CD4-positive, alpha-beta memory T cell (primary cell): ENCODE measurements around the gene DCK. TPM values are rescaled to one million over a fixed set of nuclear protein-coding genes. Genes with fewer than 3 reads are reported as not detected.

Experiments
- polyA plus RNA-seq, 2 donors: library from polyadenylated mRNA; unstranded; fragments of 300-500 nt; fragmentation: Illumina TruSeq; gene quantifications; one replicate each; pipeline ENCODE4 v1.2.3, GENCODE V29; 2021
- total RNA-seq, 2 experiments: library from RNA; stranded (reverse); gene quantifications; one replicate each; pipeline ENCODE4 v1.2.3, GENCODE V29; 2021

The DCK gene
- total and polyA plus RNA-seq, 4 experiments from 2014 or later, result 54.7 to 134 (median 73.1) TPM

Other genes with a start within 250 kb of the DCK start
- gene GRSF1, start 153.8 kb upstream of the DCK start, total RNA-seq, result 10 to 100 TPM; 47.0 to 54.3 TPM
- gene GRSF1, start 153.8 kb upstream of the DCK start, polyA plus RNA-seq, result 10 to 100 TPM; 74.3 to 96.0 TPM
- 10 to 100 TPM; 10.2 to 10.8 TPM for gene MOB1B, start 91.3 kb upstream of the DCK start, total RNA-seq
- 1 to 10 TPM in 1 of 2 donors, under 1 TPM in 1; 0.58 to 1.7 TPM for gene MOB1B, start 91.3 kb upstream of the DCK start, polyA plus RNA-seq